Hematopoietic multipotent progenitor cell treated with erythropoietin and hydrocortisone succinate and interleukin-3 and kit ligand, for 6 days (in vitro differentiated cells): Measurements from ENCODE around the gene TRA2A.
A peak's percentile ranks its signal among the peaks of the same experiment; 100 is the strongest.
"Not testable (repeated sequence)": the region's sequence is repeated elsewhere in the genome, so short reads cannot be mapped to it uniquely, and the experiment has no call there.

Experiments
- DNase-seq: peaks from one replicate; pipeline ENCODE4 v3.0.0-alpha.2; 2015

Gene TRA2A

GRCh38 chr7:23491502-23491901 lies 40.3 kb downstream of the TRA2A start:
- no peak for DNase-seq

DNA sequence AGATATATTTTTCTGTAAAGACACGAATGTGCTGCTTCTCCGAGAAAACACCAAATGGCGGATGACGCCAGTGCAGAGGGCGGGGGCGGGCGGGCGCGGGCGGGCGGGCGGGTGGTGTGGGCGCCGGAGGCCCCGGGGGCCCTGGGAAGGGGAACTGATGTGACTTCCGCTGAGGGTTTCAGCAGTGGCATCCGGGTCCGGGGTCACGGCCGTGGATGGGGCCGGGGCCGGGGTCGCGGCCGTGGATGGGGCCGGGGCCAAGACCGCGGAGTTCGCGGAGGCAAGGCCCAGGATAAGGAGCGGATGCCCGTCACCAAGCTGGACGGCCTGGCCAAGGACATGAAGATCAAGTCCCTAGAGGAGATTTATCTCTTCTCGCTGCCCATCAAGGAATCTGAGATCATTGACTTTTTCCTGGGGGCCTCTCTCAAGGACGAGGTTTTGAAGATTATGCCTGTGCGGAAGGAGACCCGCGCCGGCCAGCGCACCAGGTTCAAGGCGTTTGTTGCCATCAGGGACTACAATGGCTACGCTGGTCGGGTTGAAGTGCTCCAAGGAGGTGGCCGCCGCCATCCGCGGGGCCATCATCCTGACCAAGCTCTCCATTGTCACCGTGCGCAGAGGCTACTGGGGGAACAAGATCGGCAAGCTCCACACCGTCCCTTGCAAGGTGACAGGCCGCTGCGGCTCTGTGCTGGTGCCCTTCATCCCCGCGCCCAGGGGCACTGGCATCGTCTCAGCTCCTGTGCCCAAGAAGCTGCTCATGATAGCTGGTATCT lies 41.2 kb downstream of the TRA2A start:
- DNase-seq = peak; percentile 75

DNA sequence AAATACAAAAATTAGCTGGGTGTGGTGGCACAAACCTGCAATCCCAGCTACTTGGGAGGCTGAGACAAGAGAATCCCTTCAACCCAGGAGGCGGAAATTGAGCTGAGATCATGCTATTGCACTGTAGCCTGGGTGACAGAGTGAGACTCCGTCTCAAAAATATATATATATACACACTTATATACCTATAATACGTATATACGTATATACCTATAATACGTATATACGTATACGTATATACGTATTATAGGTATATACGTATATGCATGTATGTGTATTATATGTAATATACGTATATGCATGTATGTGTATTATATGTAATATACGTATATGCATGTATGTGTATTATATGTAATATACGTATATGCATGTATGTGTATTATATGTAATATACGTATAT lies 43.1 kb downstream of the TRA2A start:
- not testable (repeated sequence) for DNase-seq

GRCh38 chr7:23487670-23488069 lies 44.1 kb downstream of the TRA2A start:
- no peak for DNase-seq

GRCh38 chr7:23486002-23486773 lies 45.6 kb downstream of the TRA2A start:
- no peak for DNase-seq

DNA sequence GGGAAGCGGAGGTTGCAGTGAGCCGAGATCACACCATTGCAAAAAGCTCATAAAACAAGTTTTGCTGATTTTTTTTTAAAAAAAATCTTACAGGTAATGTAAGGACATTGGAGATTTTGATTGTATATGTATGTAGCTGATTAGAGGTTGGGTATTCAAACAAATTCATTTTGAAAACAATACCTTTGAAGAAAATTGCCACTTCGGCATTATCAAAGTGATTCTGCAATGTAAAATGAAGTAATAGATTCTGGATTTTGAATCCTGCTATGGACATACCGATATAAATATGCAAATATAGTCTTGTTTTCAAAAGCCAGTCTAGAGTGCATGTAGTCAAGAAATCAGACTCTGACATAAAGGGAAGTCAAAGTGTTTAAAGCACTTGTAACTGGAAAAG lies 49.1 kb downstream of the TRA2A start:
- no peak for DNase-seq

- DNase-seq = no peak
These were observed 53.6 kb downstream of the TRA2A start for GRCh38 chr7:23477962-23478866.

GRCh38 chr7:23477157-23477499 lies 54.7 kb downstream of the TRA2A start:
- DNase-seq = no peak

- no peak for DNase-seq
These were observed 55.3 kb downstream of the TRA2A start for GRCh38 chr7:23476286-23477156.

GRCh38 chr7:23475576-23475839 lies 56.3 kb downstream of the TRA2A start:
- no peak for DNase-seq

DNA sequence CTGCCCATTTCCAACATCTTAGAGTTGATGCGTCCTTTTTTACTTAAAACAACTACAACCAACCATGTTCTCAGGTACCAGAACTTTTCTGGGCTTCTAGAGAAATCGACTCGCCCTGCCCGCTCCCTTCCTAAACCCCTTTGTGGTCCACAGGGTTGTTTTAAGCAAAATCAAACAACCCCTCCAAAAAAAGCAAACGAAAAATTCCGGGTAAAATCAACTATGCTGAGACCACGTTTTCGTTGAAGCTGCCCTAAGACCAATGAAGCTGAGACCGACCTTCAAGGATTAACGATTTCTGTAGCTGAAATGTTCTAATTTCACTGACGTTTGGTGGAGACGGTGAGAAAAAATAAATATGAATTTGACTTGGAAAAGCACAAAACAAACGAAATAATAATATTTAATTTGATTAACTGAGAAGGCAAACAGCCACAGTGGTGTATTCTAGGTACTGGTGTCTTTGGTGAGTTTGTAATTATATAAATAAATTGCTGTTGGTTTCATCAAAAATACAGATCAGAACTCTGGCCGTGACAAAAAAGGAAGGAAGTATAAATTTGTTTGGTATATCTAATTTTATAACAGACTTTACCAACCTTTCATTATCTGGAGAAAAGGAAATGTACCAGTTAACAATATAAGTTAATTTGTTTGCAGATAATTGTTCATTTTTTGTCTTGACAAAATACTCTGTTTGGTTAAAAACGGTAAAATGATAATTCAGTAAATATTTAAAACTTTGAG lies 56.8 kb downstream of the TRA2A start:
- no peak for DNase-seq

GRCh38 chr7:23474094-23474828 lies 57.5 kb downstream of the TRA2A start:
- DNase-seq = peak; percentile 95

DNA sequence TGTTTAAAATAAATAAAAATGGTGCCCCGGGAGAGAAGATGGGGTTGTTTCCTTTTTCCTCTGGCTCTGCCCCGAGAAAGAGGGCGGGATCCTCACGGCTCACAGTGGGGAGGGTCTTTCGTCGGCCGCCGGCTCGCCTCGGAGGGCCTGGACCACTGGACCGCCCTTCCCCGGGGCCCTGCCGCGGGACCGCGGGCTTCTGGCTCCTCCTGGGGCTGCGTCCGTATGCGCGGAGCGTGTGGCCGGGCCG lies 58.0 kb downstream of the TRA2A start:
- DNase-seq = no peak

DNA sequence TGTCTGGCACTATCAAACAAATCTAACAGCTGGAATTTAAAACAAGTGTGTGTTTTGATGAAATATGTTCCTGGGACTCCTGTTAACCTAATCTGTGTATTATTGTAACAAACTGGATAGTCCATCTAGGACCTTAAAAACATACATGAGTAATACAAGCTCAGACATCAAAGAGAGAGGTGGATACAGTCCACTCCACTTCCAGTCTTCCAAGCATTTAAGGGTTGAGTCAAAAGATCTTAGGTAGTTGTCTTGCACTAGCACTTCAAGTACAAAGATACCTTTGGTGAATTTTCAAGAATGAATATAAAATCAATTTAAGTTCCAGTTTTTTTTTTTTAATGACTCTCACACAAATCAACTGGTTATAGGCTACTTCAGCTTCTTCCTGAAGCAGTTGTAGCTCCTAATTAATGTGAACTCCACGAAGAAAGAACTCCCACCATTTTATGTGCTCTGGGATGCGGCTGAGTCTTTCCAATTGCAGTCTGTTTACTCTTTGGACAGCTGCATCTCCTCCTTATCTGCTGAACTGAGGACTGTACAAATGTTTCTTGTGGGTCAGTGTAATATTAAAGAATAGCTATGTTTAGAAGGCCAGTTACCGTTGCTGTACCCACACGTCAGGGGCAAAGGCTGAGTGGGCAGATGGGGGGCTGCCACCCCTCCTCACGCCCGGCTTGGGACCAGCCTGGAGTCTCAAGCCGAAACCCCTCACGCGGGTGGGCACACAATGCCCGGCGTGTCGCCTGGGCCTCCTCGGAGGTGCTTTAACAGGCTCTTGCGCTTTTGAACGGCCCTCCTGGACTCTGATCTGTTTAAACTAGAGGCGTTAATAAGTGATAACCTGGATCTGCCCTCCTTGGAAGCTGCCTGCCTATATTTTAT lies 58.6 kb downstream of the TRA2A start:
- DNase-seq = no peak

- DNase-seq = no peak
These were observed 59.2 kb downstream of the TRA2A start for GRCh38 chr7:23472556-23472955.

GRCh38 chr7:23472046-23472445 lies 59.7 kb downstream of the TRA2A start:
- DNase-seq = no peak

GRCh38 chr7:23471106-23471859 lies 60.5 kb downstream of the TRA2A start:
- DNase-seq = peak; percentile 34

- DNase-seq = peak; percentile 45
These were observed 61.3 kb downstream of the TRA2A start, which contains the start of gene IGF2BP3 for GRCh38 chr7:23470330-23471105. Gene IGF2BP3 (minus strand): TSS chr7:23470491. CDS start chr7:23470110, 381 bp downstream.

DNA sequence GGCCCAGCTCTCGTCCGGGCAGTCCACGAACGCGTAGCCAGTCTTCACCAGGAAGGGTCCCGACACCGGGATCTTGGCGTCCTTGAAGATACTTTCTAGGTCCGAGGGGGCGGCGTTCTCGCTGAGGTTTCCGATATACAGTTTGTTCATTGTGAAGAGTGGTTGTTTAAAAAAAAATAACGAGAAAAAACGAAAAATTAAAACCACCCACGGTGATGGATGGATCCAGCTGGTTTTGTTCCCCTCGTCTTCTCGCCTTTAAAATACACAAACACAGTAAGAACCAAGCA lies 61.9 kb downstream of the TRA2A start:
- peak; percentile 9 for DNase-seq
